ENCODE measurements around the gene PRRX1.

PRRX1 gene

GRCh38 chr1:170730014-170730413 lies 66.1 kb downstream of the PRRX1 start:
- TF ChIP-seq TAF1 (IDR thresholded peaks at IDR 0.05; ENCODE audit: low read depth, low read length): no peak
- no peak for TF ChIP-seq POLR2AphosphoS5 (IDR thresholded peaks at IDR 0.05; ENCODE audit: low read depth, low read length)
- no peak for TF ChIP-seq PAX5 (IDR thresholded peaks at IDR 0.05; ENCODE audit: insufficient read depth, low read length, severe bottlenecking)
- TF ChIP-seq POU2F2 (IDR thresholded peaks at IDR 0.05; ENCODE audit: low read depth, low read length): no peak
- no peak for TF ChIP-seq POLR2A (IDR thresholded peaks at IDR 0.05; ENCODE audit: low read depth, low read length)
- no peak for TF ChIP-seq SPI1 (IDR thresholded peaks at IDR 0.05; ENCODE audit: low read depth, low read length)
- FAIRE-seq (no peak), DNase-seq (ENCODE audit: insufficient read length, low spot score) (no peak)

DNA sequence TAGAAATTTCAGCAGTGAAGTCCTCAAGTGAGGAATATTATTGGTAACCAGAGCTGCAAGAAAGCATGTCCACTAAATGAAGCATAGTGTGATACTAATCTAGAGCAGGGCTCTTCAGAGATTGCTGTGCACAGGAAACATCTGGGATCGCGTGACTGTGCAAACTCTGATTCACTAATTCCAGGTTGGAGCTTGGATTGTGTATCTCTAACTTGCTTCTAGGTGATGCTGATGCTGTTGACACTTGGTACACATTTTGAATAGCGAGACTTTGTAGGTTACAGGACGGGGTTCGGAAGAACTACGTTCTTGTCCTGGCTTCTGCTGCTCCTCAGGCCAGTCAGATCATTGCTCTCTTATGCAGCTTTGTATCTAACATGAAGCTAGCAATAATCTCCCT lies 66.5 kb downstream of the PRRX1 start:
- no peak for TF ChIP-seq SPI1 (IDR thresholded peaks at IDR 0.05; ENCODE audit: low read depth, low read length)
- TF ChIP-seq PAX5 (IDR thresholded peaks at IDR 0.05; ENCODE audit: insufficient read depth, low read length, severe bottlenecking): no peak
- TF ChIP-seq POLR2AphosphoS5 (IDR thresholded peaks at IDR 0.05; ENCODE audit: low read depth, low read length): no peak
- TF ChIP-seq TAF1 (IDR thresholded peaks at IDR 0.05; ENCODE audit: low read depth, low read length): no peak
- no peak for TF ChIP-seq POU2F2 (IDR thresholded peaks at IDR 0.05; ENCODE audit: low read depth, low read length)
- no peak for TF ChIP-seq POLR2A (IDR thresholded peaks at IDR 0.05; ENCODE audit: low read depth, low read length)
- no peak for DNase-seq (ENCODE audit: insufficient read length, low spot score)
- FAIRE-seq: no peak

DNA sequence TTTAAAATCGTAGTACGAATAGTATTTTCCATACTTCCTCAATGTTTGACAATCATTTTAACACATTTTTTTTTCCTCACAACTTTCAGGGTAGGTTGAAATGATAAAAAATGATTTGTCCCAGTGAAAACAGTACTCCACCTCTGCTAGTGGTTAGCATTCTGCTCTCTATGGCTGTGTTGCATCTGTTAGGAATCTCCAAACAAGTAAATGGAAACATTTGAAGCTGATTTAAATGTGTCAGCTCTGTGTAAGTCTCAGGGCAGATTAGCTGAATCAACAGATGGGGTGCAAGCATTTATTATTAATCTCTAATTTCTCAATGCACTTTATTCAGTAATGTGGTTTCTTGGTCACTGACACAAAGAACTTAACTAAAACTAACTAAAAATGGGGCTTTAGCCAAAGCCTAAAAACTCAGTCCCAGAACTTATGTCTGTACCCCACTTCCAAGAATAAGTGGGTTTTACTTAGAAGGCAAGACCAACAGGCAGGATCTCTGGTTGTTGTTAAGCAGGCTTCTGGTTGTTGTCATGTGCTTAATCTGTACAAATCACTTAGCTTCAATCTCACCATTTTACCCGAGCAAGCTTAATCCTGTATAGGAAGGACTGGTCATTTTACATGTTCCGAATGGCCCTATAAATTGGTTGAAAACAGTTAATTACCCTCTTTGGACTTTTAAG lies 67.8 kb downstream of the PRRX1 start:
- DNase-seq (ENCODE audit: insufficient read length, low spot score): no peak
- no peak for TF ChIP-seq POLR2A (IDR thresholded peaks at IDR 0.05; ENCODE audit: low read depth, low read length)
- TF ChIP-seq PAX5 (IDR thresholded peaks at IDR 0.05; ENCODE audit: insufficient read depth, low read length, severe bottlenecking): no peak
- no peak for TF ChIP-seq SPI1 (IDR thresholded peaks at IDR 0.05; ENCODE audit: low read depth, low read length)
- no peak for TF ChIP-seq TAF1 (IDR thresholded peaks at IDR 0.05; ENCODE audit: low read depth, low read length)
- TF ChIP-seq POLR2AphosphoS5 (IDR thresholded peaks at IDR 0.05; ENCODE audit: low read depth, low read length): no peak
- TF ChIP-seq POU2F2 (IDR thresholded peaks at IDR 0.05; ENCODE audit: low read depth, low read length): no peak
- no peak for FAIRE-seq

GRCh38 chr1:170732252-170732588 lies 68.3 kb downstream of the PRRX1 start:
- FAIRE-seq (no peak), DNase-seq (ENCODE audit: insufficient read length, low spot score) (no peak)
- TF ChIP-seq TAF1 (IDR thresholded peaks at IDR 0.05; ENCODE audit: low read depth, low read length) (no peak), POLR2A (IDR thresholded peaks at IDR 0.05; ENCODE audit: low read depth, low read length) (no peak), POLR2AphosphoS5 (IDR thresholded peaks at IDR 0.05; ENCODE audit: low read depth, low read length) (no peak), SPI1 (IDR thresholded peaks at IDR 0.05; ENCODE audit: low read depth, low read length) (no peak), POU2F2 (IDR thresholded peaks at IDR 0.05; ENCODE audit: low read depth, low read length) (no peak), PAX5 (IDR thresholded peaks at IDR 0.05; ENCODE audit: insufficient read depth, low read length, severe bottlenecking) (no peak)

- TF ChIP-seq POU2F2 (IDR thresholded peaks at IDR 0.05; ENCODE audit: low read depth, low read length): no peak
- no peak for TF ChIP-seq PAX5 (IDR thresholded peaks at IDR 0.05; ENCODE audit: insufficient read depth, low read length, severe bottlenecking)
- no peak for TF ChIP-seq POLR2A (IDR thresholded peaks at IDR 0.05; ENCODE audit: low read depth, low read length)
- TF ChIP-seq TAF1 (IDR thresholded peaks at IDR 0.05; ENCODE audit: low read depth, low read length): no peak
- TF ChIP-seq SPI1 (IDR thresholded peaks at IDR 0.05; ENCODE audit: low read depth, low read length): no peak
- TF ChIP-seq POLR2AphosphoS5 (IDR thresholded peaks at IDR 0.05; ENCODE audit: low read depth, low read length): no peak
These were observed 70.7 kb downstream of the PRRX1 start for GRCh38 chr1:170734412-170735175.

GRCh38 chr1:170735366-170736263 lies 71.7 kb downstream of the PRRX1 start:
- FAIRE-seq (no peak), DNase-seq (ENCODE audit: insufficient read length, low spot score) (no peak)
- TF ChIP-seq SPI1 (IDR thresholded peaks at IDR 0.05; ENCODE audit: low read depth, low read length): no peak
- no peak for TF ChIP-seq TAF1 (IDR thresholded peaks at IDR 0.05; ENCODE audit: low read depth, low read length)
- TF ChIP-seq POU2F2 (IDR thresholded peaks at IDR 0.05; ENCODE audit: low read depth, low read length): no peak
- TF ChIP-seq PAX5 (IDR thresholded peaks at IDR 0.05; ENCODE audit: insufficient read depth, low read length, severe bottlenecking): no peak
- TF ChIP-seq POLR2AphosphoS5 (IDR thresholded peaks at IDR 0.05; ENCODE audit: low read depth, low read length): no peak
- no peak for TF ChIP-seq POLR2A (IDR thresholded peaks at IDR 0.05; ENCODE audit: low read depth, low read length)

More at GRCh38 chr1:170734412-170735175, 70.7 kb downstream of the PRRX1 start:
- DNase-seq (ENCODE audit: insufficient read length, low spot score): no peak
- FAIRE-seq: no peak

- TF ChIP-seq PAX5 (IDR thresholded peaks at IDR 0.05; ENCODE audit: insufficient read depth, low read length, severe bottlenecking) (no peak), TAF1 (IDR thresholded peaks at IDR 0.05; ENCODE audit: low read depth, low read length) (no peak), POLR2AphosphoS5 (IDR thresholded peaks at IDR 0.05; ENCODE audit: low read depth, low read length) (no peak), POU2F2 (IDR thresholded peaks at IDR 0.05; ENCODE audit: low read depth, low read length) (no peak), POLR2A (IDR thresholded peaks at IDR 0.05; ENCODE audit: low read depth, low read length) (no peak), SPI1 (IDR thresholded peaks at IDR 0.05; ENCODE audit: low read depth, low read length) (no peak)
- DNase-seq (ENCODE audit: insufficient read length, low spot score): no peak
- no peak for FAIRE-seq
These were observed 75.9 kb downstream of the PRRX1 start for GRCh38 chr1:170739803-170740202.

GRCh38 chr1:170741678-170742077 lies 77.7 kb downstream of the PRRX1 start:
- no peak for FAIRE-seq
- no peak for DNase-seq (ENCODE audit: insufficient read length, low spot score)
- TF ChIP-seq POLR2AphosphoS5 (IDR thresholded peaks at IDR 0.05; ENCODE audit: low read depth, low read length) (no peak), TAF1 (IDR thresholded peaks at IDR 0.05; ENCODE audit: low read depth, low read length) (no peak), PAX5 (IDR thresholded peaks at IDR 0.05; ENCODE audit: insufficient read depth, low read length, severe bottlenecking) (no peak), POLR2A (IDR thresholded peaks at IDR 0.05; ENCODE audit: low read depth, low read length) (no peak), POU2F2 (IDR thresholded peaks at IDR 0.05; ENCODE audit: low read depth, low read length) (no peak), SPI1 (IDR thresholded peaks at IDR 0.05; ENCODE audit: low read depth, low read length) (no peak)

Data from GM12891 (cell line).